ENCODE data around the gene NLRP7.
"Not testable (repeated sequence)": the region's sequence is repeated elsewhere in the genome, so short reads cannot be mapped to it uniquely, and the experiment has no call there.

NLRP7 gene

DNA sequence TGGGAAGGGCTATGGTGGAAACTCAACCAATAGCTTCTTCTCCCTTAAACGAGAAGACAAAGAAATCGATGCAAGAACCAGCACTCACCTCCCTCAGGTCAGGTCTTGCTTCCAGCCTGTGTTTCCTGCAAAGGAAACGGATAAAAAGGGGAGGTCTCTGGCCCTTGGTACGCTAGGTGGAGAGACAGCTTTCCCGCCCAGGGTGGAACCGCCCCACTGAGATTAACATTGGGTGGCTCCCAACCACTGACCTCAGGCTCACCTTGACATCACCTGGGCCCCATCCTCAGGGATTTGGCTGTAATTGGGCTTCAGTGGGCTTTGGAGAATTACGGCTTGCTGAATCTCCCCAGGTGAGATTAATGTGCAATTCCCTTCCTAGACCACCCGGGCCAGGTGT lies at the start of gene NLRP7:
TSS of gene NLRP7 (minus strand) at position 150 of the 400 bp plus-strand sequence.
- DNase-seq = no peak

DNA sequence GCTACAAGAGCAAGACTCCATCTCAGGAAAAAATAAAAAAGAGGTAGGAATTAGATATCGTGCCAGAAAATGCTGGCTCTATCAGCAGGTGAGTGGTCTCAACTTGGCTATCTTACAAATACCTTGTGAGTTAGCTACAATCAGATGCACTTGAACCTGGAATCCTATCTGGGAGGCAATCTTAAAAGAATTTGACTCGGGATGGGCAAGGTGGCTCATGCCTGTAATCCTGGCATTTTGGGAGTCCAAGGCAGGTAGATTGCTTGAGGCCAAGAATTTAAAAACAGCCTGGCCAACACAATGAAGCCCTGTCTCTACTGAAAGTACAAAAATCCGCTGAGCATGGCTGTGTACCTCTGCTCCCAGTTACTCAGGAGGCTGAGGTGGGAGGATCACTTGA lies 48.2 kb upstream of the NLRP7 start:
- DNase-seq = no peak

- not testable (repeated sequence) for DNase-seq
Measured at GRCh38 chr19:54989531-54989930, 42.2 kb upstream of the NLRP7 start.

GRCh38 chr19:54982562-54982961 lies 35.2 kb upstream of the NLRP7 start:
- DNase-seq = not testable (repeated sequence)

DNA sequence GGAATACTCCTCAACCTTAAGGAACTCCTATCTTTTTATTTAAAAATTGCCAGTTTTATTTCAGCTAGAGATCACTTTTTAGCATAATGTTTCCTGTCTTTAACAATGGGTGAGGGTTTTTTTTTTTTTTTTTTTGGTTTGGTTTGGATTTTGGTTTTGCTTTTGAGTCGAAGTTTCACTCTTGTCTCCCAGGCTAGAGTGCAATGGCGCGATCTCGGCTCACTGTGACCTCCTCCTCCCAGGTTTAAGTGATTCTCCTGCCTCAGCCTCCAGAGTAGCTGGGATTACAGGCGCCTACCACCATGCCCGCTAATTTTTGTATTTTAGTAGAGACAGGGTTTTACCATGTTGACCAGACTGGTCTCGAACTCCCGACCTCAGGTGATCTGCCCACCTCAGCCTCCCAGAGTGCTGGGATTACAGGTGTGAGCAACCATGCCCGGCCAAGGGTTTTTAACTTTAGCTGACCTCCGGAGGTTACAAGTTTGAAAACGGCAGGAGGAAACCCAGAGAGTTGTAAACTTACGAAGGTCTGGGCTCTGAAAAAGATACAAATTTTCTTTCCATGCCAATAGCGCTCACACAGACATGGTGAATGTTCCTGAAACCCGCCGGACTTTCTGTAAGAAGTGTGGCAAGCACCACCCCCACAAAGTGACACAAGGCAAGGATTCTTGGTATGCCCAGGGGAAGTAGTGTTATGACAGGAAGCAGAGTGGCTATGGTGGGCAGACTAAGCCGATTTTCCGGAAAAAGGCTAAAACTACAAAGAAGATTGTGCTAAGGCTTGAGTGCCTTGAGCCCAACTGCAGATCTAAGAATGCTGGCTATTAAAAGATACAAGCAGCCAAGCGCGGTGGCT lies 26.1 kb upstream of the NLRP7 start:
- DNase-seq = not testable (repeated sequence)

GRCh38 chr19:54971446-54971845 lies 24.1 kb upstream of the NLRP7 start:
- not testable (repeated sequence) for DNase-seq

GRCh38 chr19:54969647-54970046 lies 22.3 kb upstream of the NLRP7 start:
- no peak for DNase-seq

- DNase-seq = no peak
Measured at GRCh38 chr19:54967611-54968010, 20.3 kb upstream of the NLRP7 start.

DNA sequence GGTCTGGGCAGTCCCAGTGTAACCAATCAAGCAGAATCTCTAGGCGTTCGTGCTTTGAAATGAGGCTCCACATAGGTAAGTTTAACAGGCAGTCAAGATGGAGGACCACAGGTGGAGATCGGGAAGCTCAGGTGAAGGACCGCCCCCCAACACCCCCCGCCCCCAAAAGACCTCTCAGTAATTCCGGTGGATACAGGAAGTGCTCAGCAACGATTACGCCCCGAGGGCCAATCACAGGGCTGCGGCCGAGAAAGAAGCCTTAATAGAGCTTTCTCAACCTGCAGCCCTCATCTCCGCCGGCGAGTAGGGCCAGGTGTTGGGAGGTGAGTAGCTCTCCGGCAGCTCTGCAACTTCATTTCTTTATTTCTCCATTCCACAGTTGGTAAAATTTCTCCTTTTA lies 17.7 kb upstream of the NLRP7 start:
- DNase-seq = not testable (repeated sequence)

DNA sequence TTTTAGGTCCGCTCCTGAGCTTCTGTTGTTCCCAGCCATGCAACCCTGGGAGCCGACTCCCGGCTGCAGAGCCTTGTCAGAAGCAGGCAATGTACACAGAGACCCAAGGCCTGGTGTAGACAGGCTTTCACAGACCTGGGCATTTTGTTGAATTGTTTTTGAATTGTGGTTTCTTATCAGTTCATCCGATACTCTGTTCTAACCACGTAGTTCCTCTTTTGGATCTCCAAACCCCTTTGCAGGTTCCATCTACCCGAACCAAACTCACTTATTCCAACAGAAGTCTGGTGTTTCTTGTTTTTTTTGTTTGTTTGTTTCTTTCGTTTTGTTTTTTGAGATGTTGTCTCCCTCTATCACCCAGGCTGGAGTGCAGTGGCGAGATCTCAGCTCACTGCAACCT lies 12.5 kb upstream of the NLRP7 start:
- no peak for DNase-seq

DNA sequence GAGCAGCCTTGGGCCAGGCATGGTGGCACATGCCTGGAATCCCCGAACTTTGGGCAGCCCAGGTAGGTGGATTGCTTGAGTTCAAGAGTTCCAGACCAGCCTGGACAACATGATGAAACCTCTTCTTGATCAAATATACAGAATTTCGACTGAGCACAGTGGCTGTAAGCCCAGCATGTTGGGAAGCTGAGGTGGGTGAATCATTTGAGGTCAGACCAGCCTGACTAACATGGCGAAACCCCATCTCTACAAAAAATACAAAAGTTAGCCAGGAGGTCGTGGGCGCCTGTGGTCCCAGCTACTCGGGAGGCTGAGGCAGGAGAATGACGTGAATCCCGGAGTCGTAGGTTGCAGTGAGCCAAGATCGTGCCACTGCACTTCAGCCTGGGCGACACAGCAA lies 8.0 kb upstream of the NLRP7 start:
- DNase-seq = no peak

- DNase-seq = not testable (repeated sequence)
Measured at GRCh38 chr19:54953345-54953713, 6.0 kb upstream of the NLRP7 start.

DNA sequence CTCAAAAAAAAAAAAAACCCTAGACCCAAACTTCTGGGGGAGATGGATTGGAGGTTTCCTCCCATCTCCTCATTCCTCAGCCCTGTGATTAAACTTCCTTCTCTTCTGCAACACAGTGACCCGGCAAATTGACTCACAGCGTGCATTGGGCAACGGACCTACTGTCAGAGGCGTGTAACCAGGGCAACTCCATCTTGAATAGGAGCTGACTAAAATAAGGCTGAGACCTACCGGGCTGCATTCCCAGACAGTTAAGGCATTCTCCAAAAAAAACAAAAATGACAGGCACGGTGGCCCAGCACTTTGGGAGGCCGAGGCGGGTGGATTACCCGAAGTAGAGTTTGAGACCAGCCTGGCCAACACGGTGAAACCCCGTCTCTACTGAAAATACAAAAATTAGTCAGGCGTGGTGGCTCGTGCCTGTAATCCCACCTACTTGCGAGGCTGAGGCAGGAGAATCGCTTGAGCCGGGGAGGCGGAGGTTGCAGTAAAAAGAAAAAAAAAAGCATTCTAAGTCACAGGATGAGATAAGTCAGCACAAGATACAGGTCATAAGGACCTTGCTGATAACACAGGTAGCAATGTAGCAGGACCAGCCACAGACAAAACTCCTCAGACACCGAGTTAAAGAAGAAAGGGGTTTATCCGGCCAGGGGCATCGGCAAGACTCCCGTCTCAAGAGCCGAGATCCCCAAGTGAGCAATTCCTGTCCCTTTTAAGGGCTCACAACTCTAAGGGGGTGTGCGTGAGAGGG lies 5.4 kb upstream of the NLRP7 start:
- no peak for DNase-seq

DNA sequence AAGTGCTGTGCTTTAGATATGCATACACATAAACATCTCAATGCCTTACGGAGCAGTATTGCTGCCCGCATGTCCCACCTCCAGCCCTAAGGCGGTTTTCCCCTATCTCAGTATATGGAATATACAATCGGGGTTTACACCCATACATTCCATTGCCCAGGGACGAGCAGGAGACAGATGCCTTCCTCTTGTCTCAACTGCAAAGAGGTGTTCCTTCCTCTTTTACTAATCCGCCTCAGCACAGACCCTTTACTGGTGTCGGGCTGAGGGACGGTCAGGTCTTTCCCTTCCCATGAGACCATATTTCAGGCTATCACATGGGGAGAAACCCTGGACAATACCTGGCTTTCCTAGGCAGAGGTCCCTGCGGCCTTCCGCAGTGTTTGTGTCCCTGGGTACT lies 3.2 kb upstream of the NLRP7 start:
- not testable (repeated sequence) for DNase-seq

DNA sequence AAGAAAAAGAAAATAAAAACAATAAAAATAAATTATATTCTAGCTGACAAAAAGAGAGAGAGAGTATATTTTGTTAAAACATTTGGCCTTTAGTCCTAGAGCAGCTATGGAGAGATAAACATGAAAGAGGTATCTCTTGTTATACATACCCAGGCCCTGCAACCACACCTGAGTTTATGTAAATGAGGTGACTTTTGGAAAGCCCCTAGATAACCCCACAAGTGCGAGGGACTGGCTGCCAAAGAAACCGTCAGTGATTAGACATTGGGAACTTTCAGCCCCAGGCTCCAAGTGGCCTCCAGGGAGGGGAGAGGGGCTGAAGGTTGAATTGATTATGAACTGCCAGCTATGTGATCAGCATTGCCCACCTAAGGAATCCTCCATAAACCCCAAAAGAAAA lies 2.1 kb upstream of the NLRP7 start:
- DNase-seq = no peak

DNA sequence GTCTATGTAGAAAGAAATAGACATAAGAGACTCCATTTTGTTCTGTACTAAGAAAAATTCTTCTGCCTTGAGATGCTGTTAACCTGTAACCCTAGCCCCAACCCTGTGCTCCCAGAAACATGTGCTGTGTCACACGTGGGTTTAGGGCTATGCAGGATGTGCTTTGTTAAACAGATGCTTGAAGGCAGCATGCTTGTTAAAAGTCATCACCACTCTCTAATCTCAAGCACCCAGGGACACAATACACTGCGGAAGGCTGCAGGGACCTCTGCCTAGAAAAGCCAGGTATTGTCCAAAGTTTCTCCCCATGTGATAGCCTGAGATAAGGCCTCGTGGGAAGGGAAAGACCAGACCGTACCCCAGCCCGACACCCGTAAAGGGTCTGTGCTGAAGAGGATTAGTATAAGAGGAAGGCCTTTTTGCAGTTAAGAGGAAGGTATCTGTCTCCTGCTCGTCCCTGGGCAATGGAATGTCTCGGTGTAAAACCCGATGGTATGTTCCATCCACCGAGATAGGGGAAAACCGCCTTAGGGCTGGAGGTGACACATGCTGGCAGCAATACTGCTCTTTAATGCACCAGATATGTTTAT lies 3.5 kb downstream of the NLRP7 start:
- not testable (repeated sequence) for DNase-seq

DNA sequence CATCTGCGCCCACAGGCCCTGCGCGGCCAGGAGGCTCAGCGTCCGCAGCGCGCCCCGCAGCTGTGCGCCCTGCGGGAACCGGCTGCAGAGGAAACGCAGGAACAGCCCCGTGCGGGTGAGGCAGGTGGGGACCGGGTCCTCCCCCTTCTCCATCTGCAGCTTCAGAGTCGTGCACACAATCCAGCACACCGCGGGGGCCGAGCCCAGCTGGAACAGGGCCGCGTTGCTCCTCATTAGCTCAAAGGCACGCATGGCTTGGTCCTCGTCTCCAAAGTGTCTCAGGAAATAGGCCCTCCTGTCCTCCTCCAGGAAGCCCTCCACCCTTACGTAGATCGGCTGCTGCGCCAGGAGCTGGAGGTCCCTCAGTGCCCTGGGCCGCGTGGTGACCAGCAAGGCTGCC lies 7.8 kb downstream of the NLRP7 start:
- DNase-seq = not testable (repeated sequence)

GRCh38 chr19:54938906-54939305 lies 8.4 kb downstream of the NLRP7 start:
- no peak for DNase-seq

- no peak for DNase-seq
Measured at GRCh38 chr19:54937926-54938325, 9.4 kb downstream of the NLRP7 start.

DNA sequence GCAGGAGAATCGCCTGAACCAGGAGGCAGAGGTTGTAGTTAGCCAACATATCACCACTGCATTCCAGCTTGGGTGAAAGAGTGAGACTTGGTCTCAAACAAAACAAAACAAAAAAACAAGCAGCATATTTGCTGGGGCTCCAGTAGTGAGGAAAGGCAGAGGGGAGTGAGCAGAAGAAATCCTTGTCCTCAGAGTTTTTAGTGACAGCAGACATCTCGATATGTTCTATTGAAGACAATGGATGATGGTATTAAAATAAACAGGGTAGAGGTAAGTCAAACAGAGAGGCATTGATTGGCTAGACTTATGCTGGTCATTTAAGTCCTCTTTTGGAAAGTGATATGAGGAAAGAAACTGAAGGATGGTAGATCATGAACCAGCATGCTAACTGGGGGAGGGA lies 19.0 kb downstream of the NLRP7 start:
- no peak for DNase-seq

DNA sequence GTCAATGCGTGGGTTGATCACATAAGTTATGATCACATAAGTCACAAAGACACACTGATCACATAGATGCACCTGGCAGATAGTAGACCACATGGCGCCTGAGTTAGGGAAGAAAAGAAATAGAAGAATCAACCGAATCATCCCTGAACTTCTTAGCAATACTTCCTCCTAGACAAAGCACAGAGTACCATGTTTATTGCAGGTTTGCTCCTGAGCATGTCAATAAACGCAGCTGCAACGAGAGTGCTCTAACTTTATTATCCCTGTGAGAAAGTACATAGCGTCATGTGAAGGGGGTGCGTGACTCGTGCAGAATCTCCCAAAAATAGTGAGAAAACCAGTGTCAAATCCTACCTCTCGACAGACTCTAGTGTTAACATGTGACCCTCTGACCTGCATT lies 24.1 kb downstream of the NLRP7 start:
- no peak for DNase-seq

DNA sequence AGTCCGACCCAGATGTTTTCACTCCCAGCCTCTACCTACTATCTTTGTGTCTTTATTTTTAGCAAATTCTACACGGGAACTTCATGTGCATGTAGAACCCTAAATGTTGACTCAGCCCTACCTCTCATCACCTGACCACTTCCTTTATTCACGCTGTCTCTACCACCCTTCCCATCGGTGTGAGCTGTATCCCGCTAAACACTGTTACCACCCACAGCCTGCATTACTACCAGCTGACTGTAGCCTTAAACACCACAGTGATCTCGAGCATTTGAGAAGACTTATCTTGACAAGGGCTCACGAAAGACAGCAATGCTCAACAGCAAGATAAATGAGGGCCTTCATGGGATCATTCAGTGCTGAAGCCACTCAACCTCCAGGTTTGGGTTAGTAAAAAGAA lies 26.2 kb downstream of the NLRP7 start:
- DNase-seq = no peak

DNA sequence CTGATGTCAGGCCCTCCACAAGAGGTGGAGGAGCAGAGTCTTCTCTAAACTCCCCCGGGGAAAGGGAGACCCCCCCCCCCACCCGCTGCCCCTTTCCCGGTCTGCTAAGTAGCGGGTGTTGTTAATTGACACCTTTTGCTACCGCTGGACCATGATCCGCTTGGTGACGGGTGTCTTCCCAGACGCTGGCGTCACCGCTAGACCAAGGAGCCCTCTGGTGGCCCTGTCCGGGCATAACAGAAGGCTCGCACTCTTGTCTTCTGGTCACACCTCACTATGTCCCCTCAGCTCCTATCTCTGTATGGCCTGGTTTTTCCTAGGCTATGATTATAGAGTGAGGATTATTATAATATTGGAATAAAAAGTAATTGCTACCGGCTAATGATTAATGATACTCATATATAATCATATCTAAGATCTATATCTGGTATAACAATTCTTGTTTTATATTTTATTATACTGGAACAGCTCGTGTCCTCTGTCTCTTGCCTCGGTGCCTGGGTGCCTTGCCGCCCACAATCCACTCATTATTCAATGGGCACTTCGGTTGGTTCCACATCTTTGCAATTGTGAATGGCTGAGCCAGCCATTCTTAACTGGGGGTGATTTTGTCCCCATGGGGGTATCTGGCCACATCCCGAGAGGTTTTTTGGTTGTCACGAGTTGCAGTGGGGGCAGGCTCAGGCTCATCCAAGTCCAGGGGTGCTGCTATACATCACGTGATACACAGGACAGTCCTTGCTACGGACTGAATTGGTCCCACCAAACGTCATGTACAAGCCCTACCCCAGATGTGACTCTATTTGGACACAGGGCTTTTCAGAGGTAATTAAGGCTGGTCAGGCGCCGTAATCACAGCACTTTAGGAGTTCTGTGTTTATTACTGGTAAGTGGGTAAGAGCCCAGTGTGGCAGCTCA lies 27.4 kb downstream of the NLRP7 start:
- DNase-seq = not testable (repeated sequence)

All from CD4-positive, alpha-beta T cell treated with Interleukin-4 for 4 hours (primary cell).